Stimulated activated CD8-positive, alpha-beta memory T cell treated with anti-CD3 and anti-CD28 coated beads, Interleukin-4, amount 100 ng/mL, for 4 hours (primary cell): ENCODE data around the gene NSUN2.
"Not testable (repeated sequence)": the region's sequence is repeated elsewhere in the genome, so short reads cannot be mapped to it uniquely, and the experiment has no call there.

Experiments used
- DNase-seq, 2 donors: peaks; one replicate each; pipeline ENCODE4 v3.0.0-alpha.2; 2020; ENCODE audit warnings: low read depth in 2 of 2, low spot score in 1 of 2

The NSUN2 gene

GRCh38 chr5:6645571-6646362 is 12.9 kb upstream of the NSUN2 start:
- not testable (repeated sequence) for DNase-seq

GRCh38 chr5:6644794-6645241 is 12.0 kb upstream of the NSUN2 start:
- no peak for DNase-seq

- no peak for DNase-seq
Observed at GRCh38 chr5:6642655-6643054, 9.8 kb upstream of the NSUN2 start.

GRCh38 chr5:6638236-6638635 is 5.4 kb upstream of the NSUN2 start:
- DNase-seq = no peak

GRCh38 chr5:6637590-6637989 is 4.7 kb upstream of the NSUN2 start:
- no peak for DNase-seq

- DNase-seq = no peak
Observed at GRCh38 chr5:6637022-6637421, 4.2 kb upstream of the NSUN2 start.

GRCh38 chr5:6636293-6636692 is 3.4 kb upstream of the NSUN2 start:
- no peak for DNase-seq

- no peak for DNase-seq
Observed at GRCh38 chr5:6634788-6635430, 2.1 kb upstream of the NSUN2 start.

GRCh38 chr5:6634306-6634705 is 1.5 kb upstream of the NSUN2 start:
- no peak for DNase-seq

- no peak for DNase-seq
Observed at GRCh38 chr5:6633469-6634245, 813 bp upstream of the NSUN2 start.

GRCh38 chr5:6632324-6632887 is 438 bp downstream of the NSUN2 start:
- DNase-seq = no peak

- DNase-seq = no peak
Observed at GRCh38 chr5:6631441-6631840, 1.4 kb downstream of the NSUN2 start.

- no peak for DNase-seq
Observed at GRCh38 chr5:6626508-6626907, 6.3 kb downstream of the NSUN2 start.

GRCh38 chr5:6623941-6624340 is 8.9 kb downstream of the NSUN2 start:
- DNase-seq = no peak

- DNase-seq = no peak
Observed at GRCh38 chr5:6623228-6623627, 9.6 kb downstream of the NSUN2 start.

GRCh38 chr5:6616632-6617031 is 16.2 kb downstream of the NSUN2 start:
- DNase-seq = no peak

- DNase-seq = no peak
Observed at GRCh38 chr5:6615034-6615815, 17.6 kb downstream of the NSUN2 start.

- DNase-seq = no peak
Observed at GRCh38 chr5:6611334-6612256, 21.2 kb downstream of the NSUN2 start.

GRCh38 chr5:6608016-6608415 is 24.8 kb downstream of the NSUN2 start:
- no peak for DNase-seq

- DNase-seq = no peak
Observed at GRCh38 chr5:6607559-6607936, 25.3 kb downstream of the NSUN2 start.
